Measurements from ENCODE around the gene RAPGEF6. TPM values are rescaled to one million over a fixed set of nuclear protein-coding genes. Genes with fewer than 3 reads are reported as not detected.

Gene RAPGEF6
- polyA plus RNA-seq, 1 donor from 2014 or later = 121 TPM

GRCh38 chr5:131416729-131417128, 218.3 kb downstream of the RAPGEF6 start:
- H3K9me2 ChIP-seq (ENCODE audit: insufficient read depth, low read length) = no peaks in the 10 kb centered on the region
- H3F3A ChIP-seq (ENCODE audit: insufficient read depth, low read length, poor library complexity, severe bottlenecking) = no peaks in the 10 kb centered on the region
- no peak overlapping the region for H3K27ac ChIP-seq (ENCODE audit: low read length)
- no peak overlapping the region for H2AFZ ChIP-seq (ENCODE audit: low read depth, low read length)
- H3K9ac ChIP-seq (ENCODE audit: low read length) = no peak overlapping the region
- no peaks in the 10 kb centered on the region for H3K79me2 ChIP-seq (replicated peaks; ENCODE audit: insufficient read depth, low read length)
- H3K36me3 ChIP-seq (ENCODE audit: insufficient read depth, low read length) = no peaks in the 10 kb centered on the region
- no peak overlapping the region for H3K4me3 ChIP-seq (ENCODE audit: low read length)
- H3K9me3 ChIP-seq (ENCODE audit: low read length) = no peaks in the 10 kb centered on the region
- H4K20me1 ChIP-seq (ENCODE audit: insufficient read depth) = no peaks in the 10 kb centered on the region
- H3K4me2 ChIP-seq (ENCODE audit: low read length) = no peak overlapping the region
- H3K27me3 ChIP-seq (ENCODE audit: insufficient read depth, low read depth, low read length) = no peaks in the 10 kb centered on the region
- TF ChIP-seq RAD21 (conservative IDR thresholded peaks at IDR 0.05) = no peak
- no peak for TF ChIP-seq SMC3 (conservative IDR thresholded peaks at IDR 0.05; ENCODE audit: poor library complexity)
- TF ChIP-seq MXI1 (conservative IDR thresholded peaks at IDR 0.05; ENCODE audit: poor library complexity, severe bottlenecking) = no peak
- no peak for TF ChIP-seq EZH2 (IDR thresholded peaks at IDR 0.05; ENCODE audit: borderline replicate concordance, insufficient read depth, low read length, poor library complexity, severe bottlenecking)
- no peak for TF ChIP-seq POLR2AphosphoS5 (IDR thresholded peaks at IDR 0.05)

GRCh38 chr5:131413605-131414559, 221.1 kb downstream of the RAPGEF6 start:
- Histone ChIP-seq H3K36me3 (ENCODE audit: insufficient read depth, low read length) (no peaks in the 10 kb centered on the region), H4K20me1 (ENCODE audit: insufficient read depth) (no peaks in the 10 kb centered on the region), H3K9ac (ENCODE audit: low read length) (no peak overlapping the region), H3K4me3 (ENCODE audit: low read length) (no peak overlapping the region), H3K4me2 (ENCODE audit: low read length) (no peak overlapping the region), H3K9me3 (ENCODE audit: low read length) (no peaks in the 10 kb centered on the region), H3K27ac (ENCODE audit: low read length) (no peak overlapping the region), H3K27me3 (ENCODE audit: insufficient read depth, low read depth, low read length) (no peaks in the 10 kb centered on the region), H3K79me2 (replicated peaks; ENCODE audit: insufficient read depth, low read length) (no peaks in the 10 kb centered on the region), H3F3A (ENCODE audit: insufficient read depth, low read length, poor library complexity, severe bottlenecking) (no peaks in the 10 kb centered on the region), H2AFZ (ENCODE audit: low read depth, low read length) (no peak overlapping the region), H3K9me2 (ENCODE audit: insufficient read depth, low read length) (no peaks in the 10 kb centered on the region)
- TF ChIP-seq POLR2AphosphoS5 (IDR thresholded peaks at IDR 0.05) (no peak), EZH2 (IDR thresholded peaks at IDR 0.05; ENCODE audit: borderline replicate concordance, insufficient read depth, low read length, poor library complexity, severe bottlenecking) (no peak), MXI1 (conservative IDR thresholded peaks at IDR 0.05; ENCODE audit: poor library complexity, severe bottlenecking) (no peak), EP300 (conservative IDR thresholded peaks at IDR 0.05; ENCODE audit: poor library complexity, severe bottlenecking) (no peak), RAD21 (conservative IDR thresholded peaks at IDR 0.05) (no peak), CTCF (IDR thresholded peaks at IDR 0.05; ENCODE audit: poor library complexity, severe bottlenecking) (no peak), SMC3 (conservative IDR thresholded peaks at IDR 0.05; ENCODE audit: poor library complexity) (no peak), TAF1 (IDR thresholded peaks at IDR 0.05; ENCODE audit: low read depth) (no peak), REST (IDR thresholded peaks at IDR 0.05; ENCODE audit: borderline replicate concordance) (no peak)

Measured in neural cell (in vitro differentiated cells).